AG09309 (cell line): ENCODE data around the gene GAA.

ENCODE experiments used
- DNase-seq: peaks from one replicate; pipeline ENCODE4 v3.0.0-alpha.2; 2010; ENCODE audit warnings: low read depth
- H3K4me3 ChIP-seq: 2 replicates; pipeline ENCODE4 v1.5.1; 2011; ENCODE audit warnings: mild to moderate bottlenecking, low read depth, low read length, moderate library complexity; ENCODE audit not compliant: control insufficient read depth
- CTCF ChIP-seq: IDR thresholded peaks from 2 replicates; pipeline ENCODE4 v1.5.1; 2011; ENCODE audit warnings: mild to moderate bottlenecking, low read depth, low read length, inconsistent platforms; ENCODE audit not compliant: insufficient read depth, control insufficient read depth; ENCODE audit errors: missing control alignments

The GAA gene

GRCh38 chr17:80091376-80091775 is 10.0 kb upstream of the GAA start:
- no peak for TF ChIP-seq CTCF
- DNase-seq = no peak
- no peak overlapping the region for H3K4me3 ChIP-seq

DNA sequence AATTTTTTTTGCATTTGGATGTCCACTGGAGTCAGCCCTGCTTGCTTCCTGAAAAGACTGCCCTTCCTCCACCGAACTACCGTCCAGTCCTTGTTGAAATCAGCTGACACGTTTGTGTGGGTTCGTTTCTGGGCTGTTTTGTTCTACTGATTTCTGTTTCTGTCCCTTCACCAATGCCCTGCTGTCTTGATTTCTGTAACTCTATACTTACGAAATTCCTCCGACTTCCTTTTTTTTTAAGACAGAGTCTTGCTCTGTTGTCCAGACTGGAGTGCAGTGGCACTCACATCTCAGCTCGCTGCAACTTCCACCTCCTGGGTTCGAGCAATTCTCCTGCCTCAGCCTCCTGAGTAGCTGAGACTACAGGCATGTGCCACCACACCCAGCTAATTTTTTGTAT is 8.4 kb upstream of the GAA start:
- DNase-seq = no peak
- no peak overlapping the region for H3K4me3 ChIP-seq
- TF ChIP-seq CTCF = no peak

DNA sequence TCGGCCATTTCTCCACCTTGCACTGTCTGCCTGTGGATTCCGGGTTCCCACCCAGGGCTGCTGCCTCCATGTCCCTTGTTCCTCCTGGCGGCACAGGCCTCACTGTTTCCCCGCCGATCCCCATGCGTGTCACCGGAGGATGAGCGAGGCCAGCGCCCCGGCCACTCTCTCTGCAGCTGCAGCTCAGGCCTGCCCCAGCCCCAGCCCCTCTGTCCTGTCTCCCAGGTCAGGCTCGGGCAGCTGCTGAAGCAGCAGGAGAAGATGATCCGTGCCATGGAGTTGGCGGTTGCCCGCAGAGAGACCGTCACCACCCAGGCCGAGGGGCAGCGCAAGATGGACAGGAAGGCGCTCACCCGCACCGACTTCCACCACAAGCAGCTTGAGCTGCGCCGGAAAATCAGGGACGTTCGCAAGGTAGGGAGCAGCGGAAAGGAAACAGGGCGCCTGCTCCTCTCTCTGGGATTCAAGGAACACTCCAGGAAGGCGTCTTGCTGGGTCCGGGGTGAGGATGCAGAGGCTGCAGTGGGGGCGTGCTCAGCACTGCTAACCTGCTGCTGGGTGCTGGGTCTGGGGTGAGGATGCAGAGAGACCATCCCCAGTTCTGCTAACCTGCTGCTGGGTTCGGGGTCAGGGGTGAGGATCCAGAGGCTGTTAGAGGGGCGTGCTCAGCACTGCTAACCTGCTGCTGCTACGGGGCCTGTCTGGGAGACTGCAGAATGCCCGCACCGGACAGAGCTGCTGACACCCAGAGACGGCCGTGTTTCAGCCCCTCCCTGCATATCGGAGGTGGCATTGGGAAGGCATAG is 6.1 kb upstream of the GAA start:
- H3K4me3 ChIP-seq = no peak overlapping the region
- TF ChIP-seq CTCF = no peak
- no peak for DNase-seq

GRCh38 chr17:80095844-80096475 is 5.4 kb upstream of the GAA start:
- no peak for TF ChIP-seq CTCF
- H3K4me3 ChIP-seq = no peak overlapping the region
- DNase-seq = no peak

GRCh38 chr17:80096561-80097021 is 4.8 kb upstream of the GAA start:
- no peak for TF ChIP-seq CTCF
- no peak overlapping the region for H3K4me3 ChIP-seq
- DNase-seq = no peak

- no peak overlapping the region for H3K4me3 ChIP-seq
- no peak for DNase-seq
- no peak for TF ChIP-seq CTCF
Observed at GRCh38 chr17:80097127-80097621, 4.2 kb upstream of the GAA start.
